Adrenal gland (tissue), 5 donors: ENCODE results near the gene FGF12.

Experiments
- POLR2A ChIP-seq, 2 donors: fragments of 450-650 bp; IDR thresholded peaks; one replicate each; pipeline ENCODE4 v1.6.1; 2017; ENCODE audit warnings: antibody characterized with exemption in 2 of 2, mild to moderate bottlenecking in 2 of 2, moderate library complexity in 1 of 2
- TF ChIP-seq, protein P1 (sequence below), 6 experiments: fragments of 450-650 bp in 4 of 6; fragments of 200-600 bp in 2 of 6; sonication (generic) in 1 of 6; IDR thresholded peaks; 1 replicate in 5 of 6; 2 replicates in 1 of 6; pipeline versions ENCODE4 v1.5.1 to v1.8.0; 2016 to 2021; ENCODE audit warnings: antibody characterized with exemption in 6 of 6, mild to moderate bottlenecking in 2 of 6, moderate library complexity in 1 of 6
- donor health status: DM: no; HTN: no; CAD: no.

DNA sequence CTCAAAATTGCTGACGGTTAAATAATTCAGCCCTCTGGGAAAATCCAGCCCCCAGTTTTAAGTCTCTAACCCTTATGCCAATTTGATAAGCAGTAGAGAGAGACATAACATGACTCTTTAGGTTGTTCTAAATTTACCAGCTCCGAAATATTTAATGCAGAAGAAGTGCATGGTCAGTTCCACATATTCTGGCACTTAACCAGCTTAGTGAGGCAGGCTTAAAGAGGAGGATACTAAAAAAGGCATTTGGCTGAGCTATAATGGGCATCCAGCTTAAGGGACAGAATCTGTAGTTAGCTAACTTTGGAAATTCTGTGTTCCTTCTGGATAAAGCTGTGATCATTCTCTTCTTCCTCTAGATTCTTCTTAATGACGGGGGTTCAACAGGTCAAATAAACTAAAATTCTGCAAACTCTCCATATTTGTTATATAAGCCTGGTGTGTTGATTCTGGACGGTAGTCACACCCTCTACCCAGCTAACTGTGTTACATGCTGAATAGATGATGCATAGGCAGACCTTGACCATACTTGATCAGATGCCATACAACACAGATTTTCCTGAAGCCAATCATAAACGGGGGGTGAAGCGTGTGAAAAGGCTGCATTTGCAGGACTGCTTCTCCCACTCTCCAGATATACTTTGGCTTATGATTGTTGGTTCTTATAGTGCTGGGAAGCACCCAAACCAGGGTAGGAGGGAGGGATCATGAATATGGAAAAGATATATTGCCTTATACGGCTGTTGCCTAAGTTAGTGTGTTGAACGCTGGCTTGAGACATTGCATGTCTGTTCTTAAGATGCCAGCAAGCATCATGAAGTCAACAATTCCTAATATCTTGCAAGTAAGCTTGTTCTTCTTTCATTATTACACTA, 118.4 kb downstream of the FGF12 start:
- TF ChIP-seq, protein P1, sequence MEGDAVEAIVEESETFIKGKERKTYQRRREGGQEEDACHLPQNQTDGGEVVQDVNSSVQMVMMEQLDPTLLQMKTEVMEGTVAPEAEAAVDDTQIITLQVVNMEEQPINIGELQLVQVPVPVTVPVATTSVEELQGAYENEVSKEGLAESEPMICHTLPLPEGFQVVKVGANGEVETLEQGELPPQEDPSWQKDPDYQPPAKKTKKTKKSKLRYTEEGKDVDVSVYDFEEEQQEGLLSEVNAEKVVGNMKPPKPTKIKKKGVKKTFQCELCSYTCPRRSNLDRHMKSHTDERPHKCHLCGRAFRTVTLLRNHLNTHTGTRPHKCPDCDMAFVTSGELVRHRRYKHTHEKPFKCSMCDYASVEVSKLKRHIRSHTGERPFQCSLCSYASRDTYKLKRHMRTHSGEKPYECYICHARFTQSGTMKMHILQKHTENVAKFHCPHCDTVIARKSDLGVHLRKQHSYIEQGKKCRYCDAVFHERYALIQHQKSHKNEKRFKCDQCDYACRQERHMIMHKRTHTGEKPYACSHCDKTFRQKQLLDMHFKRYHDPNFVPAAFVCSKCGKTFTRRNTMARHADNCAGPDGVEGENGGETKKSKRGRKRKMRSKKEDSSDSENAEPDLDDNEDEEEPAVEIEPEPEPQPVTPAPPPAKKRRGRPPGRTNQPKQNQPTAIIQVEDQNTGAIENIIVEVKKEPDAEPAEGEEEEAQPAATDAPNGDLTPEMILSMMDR (IDR thresholded peaks at IDR 0.05) = no peak
- no peak for TF ChIP-seq POLR2A (IDR thresholded peaks at IDR 0.05)
